ENCODE measurements around the gene APCDD1.
"Not testable (repeated sequence)": the region's sequence is repeated elsewhere in the genome, so short reads cannot be mapped to it uniquely, and the experiment has no call there.

APCDD1 gene

DNA sequence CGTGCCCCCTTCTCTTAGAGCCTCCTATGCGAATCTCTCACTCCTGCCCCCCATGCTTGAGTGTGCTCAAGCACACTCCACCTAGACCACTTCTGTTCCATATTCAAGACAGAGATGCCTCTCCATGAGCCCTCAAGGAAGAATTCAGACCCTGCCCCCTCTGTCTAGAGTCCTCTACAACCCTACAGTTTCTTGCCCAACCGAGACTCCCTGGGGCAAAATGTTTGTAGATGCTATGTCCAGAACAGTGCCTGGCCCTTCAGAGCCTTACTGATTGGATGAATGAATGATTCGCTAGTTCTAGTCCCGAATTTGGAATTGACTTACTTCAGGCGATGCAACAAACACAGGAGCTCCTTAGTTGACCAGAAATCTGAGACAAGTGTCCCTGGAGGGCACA is 8.7 kb downstream of the APCDD1 start:
- no peaks in the 10 kb centered on the region for H3K79me2 ChIP-seq (ENCODE audit: insufficient read depth, low read length)
- H3K27ac ChIP-seq (ENCODE audit: low read length), result no peak overlapping the region
- DNase-seq, result no peak
- no peak overlapping the region for H3K4me2 ChIP-seq (ENCODE audit: insufficient read depth, low read length)
- H4K20me1 ChIP-seq (ENCODE audit: insufficient read depth, low read length), result no peaks in the 10 kb centered on the region
- H3K9ac ChIP-seq (ENCODE audit: low read depth, low read length), result no peak overlapping the region
- no peaks in the 10 kb centered on the region for H3K4me1 ChIP-seq (ENCODE audit: insufficient read depth, low read length)
- no peaks in the 10 kb centered on the region for H3K36me3 ChIP-seq (ENCODE audit: insufficient read depth, low read length)
- H2AFZ ChIP-seq (ENCODE audit: low read depth, low read length), result no peak overlapping the region
- no peak for ATAC-seq (ENCODE audit: insufficient read depth, low read depth)
- peaks cover 2% of the 10 kb centered on the region for H3K27me3 ChIP-seq (ENCODE audit: insufficient read depth, low read length, poor library complexity)
- no peak for TF ChIP-seq EZH2 (IDR thresholded peaks at IDR 0.05; ENCODE audit: borderline replicate concordance, low read depth, low read length, severe bottlenecking)
- TF ChIP-seq, protein P1, sequence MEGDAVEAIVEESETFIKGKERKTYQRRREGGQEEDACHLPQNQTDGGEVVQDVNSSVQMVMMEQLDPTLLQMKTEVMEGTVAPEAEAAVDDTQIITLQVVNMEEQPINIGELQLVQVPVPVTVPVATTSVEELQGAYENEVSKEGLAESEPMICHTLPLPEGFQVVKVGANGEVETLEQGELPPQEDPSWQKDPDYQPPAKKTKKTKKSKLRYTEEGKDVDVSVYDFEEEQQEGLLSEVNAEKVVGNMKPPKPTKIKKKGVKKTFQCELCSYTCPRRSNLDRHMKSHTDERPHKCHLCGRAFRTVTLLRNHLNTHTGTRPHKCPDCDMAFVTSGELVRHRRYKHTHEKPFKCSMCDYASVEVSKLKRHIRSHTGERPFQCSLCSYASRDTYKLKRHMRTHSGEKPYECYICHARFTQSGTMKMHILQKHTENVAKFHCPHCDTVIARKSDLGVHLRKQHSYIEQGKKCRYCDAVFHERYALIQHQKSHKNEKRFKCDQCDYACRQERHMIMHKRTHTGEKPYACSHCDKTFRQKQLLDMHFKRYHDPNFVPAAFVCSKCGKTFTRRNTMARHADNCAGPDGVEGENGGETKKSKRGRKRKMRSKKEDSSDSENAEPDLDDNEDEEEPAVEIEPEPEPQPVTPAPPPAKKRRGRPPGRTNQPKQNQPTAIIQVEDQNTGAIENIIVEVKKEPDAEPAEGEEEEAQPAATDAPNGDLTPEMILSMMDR (IDR thresholded peaks at IDR 0.05; ENCODE audit: borderline replicate concordance, extremely low read depth, low read length, poor library complexity, severe bottlenecking), result no peak
- no peaks in the 10 kb centered on the region for H3K9me3 ChIP-seq (ENCODE audit: insufficient read depth, low read length, severe bottlenecking)
- H3K4me3 ChIP-seq (ENCODE audit: low read depth in 1 of 2, low read length in 2 of 2), result no peak overlapping the region

DNA sequence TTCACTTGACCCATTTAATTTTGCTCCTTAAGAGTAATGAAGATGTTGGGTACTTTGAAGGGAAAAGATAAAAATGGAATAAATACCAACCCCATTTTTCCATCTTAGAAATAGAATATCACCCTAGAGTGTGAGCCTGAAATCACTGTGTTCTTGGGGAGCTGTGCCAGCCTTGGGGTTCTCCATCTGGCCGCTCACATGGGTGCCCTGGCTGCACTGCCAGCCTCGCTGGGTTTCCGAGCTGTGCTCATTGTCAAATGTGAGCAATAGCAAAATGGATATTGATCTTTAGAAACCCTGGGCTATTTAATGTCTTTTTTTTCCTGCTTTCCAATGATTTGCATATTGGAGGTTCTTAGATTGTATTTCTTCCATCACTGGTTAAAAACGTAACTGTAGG is 9.3 kb downstream of the APCDD1 start:
- H3K4me3 ChIP-seq (ENCODE audit: low read depth in 1 of 2, low read length in 2 of 2), result no peak overlapping the region
- no peaks in the 10 kb centered on the region for H3K36me3 ChIP-seq (ENCODE audit: insufficient read depth, low read length)
- H3K27me3 ChIP-seq (ENCODE audit: insufficient read depth, low read length, poor library complexity), result no peaks in the 10 kb centered on the region
- H2AFZ ChIP-seq (ENCODE audit: low read depth, low read length), result no peak overlapping the region
- ATAC-seq (ENCODE audit: insufficient read depth, low read depth) (no peak), DNase-seq (no peak)
- no peaks in the 10 kb centered on the region for H4K20me1 ChIP-seq (ENCODE audit: insufficient read depth, low read length)
- H3K79me2 ChIP-seq (ENCODE audit: insufficient read depth, low read length), result no peaks in the 10 kb centered on the region
- no peak for TF ChIP-seq EZH2 (IDR thresholded peaks at IDR 0.05; ENCODE audit: borderline replicate concordance, low read depth, low read length, severe bottlenecking)
- TF ChIP-seq, protein P1 (IDR thresholded peaks at IDR 0.05; ENCODE audit: borderline replicate concordance, extremely low read depth, low read length, poor library complexity, severe bottlenecking), result no peak
- H3K27ac ChIP-seq (ENCODE audit: low read length), result no peak overlapping the region
- H3K4me1 ChIP-seq (ENCODE audit: insufficient read depth, low read length), result no peaks in the 10 kb centered on the region
- no peak overlapping the region for H3K9ac ChIP-seq (ENCODE audit: low read depth, low read length)
- H3K4me2 ChIP-seq (ENCODE audit: insufficient read depth, low read length), result no peak overlapping the region
- H3K9me3 ChIP-seq (ENCODE audit: insufficient read depth, low read length, severe bottlenecking), result no peaks in the 10 kb centered on the region

DNA sequence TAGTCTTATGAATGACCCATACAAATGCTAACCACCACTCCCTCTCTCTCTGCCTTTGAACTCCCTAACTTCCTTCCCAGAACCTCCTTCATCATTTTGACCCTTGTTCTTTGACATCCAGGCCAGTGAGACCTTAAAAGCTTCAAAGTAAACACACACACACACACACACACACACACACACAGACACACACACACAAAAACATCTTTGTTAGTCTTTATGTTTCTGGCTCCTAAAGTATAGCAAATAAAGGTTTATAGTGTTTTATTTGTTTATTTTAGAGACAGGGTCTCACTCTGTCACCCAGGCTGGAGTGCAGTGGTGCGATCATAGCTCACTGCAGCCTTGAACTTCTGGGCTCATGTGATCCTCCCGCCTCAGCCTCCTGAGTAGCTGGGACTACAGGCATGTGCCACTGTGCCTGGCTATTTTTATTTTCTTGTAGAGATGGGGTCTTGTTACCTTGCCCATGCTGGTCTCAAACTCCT is 9.8 kb downstream of the APCDD1 start:
- not testable (repeated sequence) for H3K4me2 ChIP-seq (ENCODE audit: insufficient read depth, low read length); H4K20me1 ChIP-seq (ENCODE audit: insufficient read depth, low read length); H3K4me1 ChIP-seq (ENCODE audit: insufficient read depth, low read length); DNase-seq; ATAC-seq (ENCODE audit: insufficient read depth, low read depth); H3K27ac ChIP-seq (ENCODE audit: low read length); H3K9me3 ChIP-seq (ENCODE audit: insufficient read depth, low read length, severe bottlenecking); H3K36me3 ChIP-seq (ENCODE audit: insufficient read depth, low read length); H2AFZ ChIP-seq (ENCODE audit: low read depth, low read length); H3K4me3 ChIP-seq (ENCODE audit: low read depth in 1 of 2, low read length in 2 of 2); H3K27me3 ChIP-seq (ENCODE audit: insufficient read depth, low read length, poor library complexity); H3K79me2 ChIP-seq (ENCODE audit: insufficient read depth, low read length); H3K9ac ChIP-seq (ENCODE audit: low read depth, low read length)

DNA sequence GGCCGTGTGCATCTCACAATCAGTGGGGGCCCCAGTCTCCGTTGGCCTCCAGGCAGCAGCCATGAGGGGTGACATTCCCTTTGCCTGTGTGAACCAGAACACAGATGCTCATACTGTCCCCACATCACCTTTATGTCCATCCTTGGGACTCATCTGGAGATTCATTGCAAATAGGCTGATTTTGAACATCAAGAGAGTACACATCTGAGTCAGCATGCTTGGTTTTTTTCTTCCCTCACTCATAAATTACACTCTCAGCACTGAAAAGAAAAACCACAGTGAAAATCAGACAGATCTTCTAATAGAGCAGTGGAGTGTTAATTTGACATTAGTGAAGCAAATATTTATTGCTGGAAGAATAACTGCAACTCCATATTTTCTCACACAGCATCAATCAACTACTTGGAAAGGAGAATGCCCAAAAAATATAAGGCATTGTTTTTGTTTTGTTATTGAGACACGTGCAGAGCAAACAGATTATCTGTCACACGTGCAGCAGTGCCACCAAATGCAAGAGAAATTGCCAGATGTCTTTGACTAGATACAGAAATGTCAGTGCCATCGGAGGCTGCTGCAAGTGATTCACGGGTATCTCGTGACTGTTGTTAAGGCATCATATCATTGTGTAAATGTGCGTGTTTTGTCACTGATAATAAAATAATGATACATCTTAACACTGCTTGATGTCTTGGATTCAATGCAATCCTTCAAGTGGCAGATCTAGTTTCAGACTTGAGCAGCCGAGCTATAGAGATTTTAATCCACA is 10.9 kb downstream of the APCDD1 start:
- H3K27me3 ChIP-seq (ENCODE audit: insufficient read depth, low read length, poor library complexity), result no peaks in the 10 kb centered on the region
- no peak overlapping the region for H3K4me3 ChIP-seq (ENCODE audit: low read depth in 1 of 2, low read length in 2 of 2)
- no peaks in the 10 kb centered on the region for H4K20me1 ChIP-seq (ENCODE audit: insufficient read depth, low read length)
- no peaks in the 10 kb centered on the region for H3K36me3 ChIP-seq (ENCODE audit: insufficient read depth, low read length)
- H3K9ac ChIP-seq (ENCODE audit: low read depth, low read length), result no peak overlapping the region
- H3K4me2 ChIP-seq (ENCODE audit: insufficient read depth, low read length), result no peak overlapping the region
- H3K4me1 ChIP-seq (ENCODE audit: insufficient read depth, low read length), result no peaks in the 10 kb centered on the region
- TF ChIP-seq EZH2 (IDR thresholded peaks at IDR 0.05; ENCODE audit: borderline replicate concordance, low read depth, low read length, severe bottlenecking), result no peak
- TF ChIP-seq, protein P1 (IDR thresholded peaks at IDR 0.05; ENCODE audit: borderline replicate concordance, extremely low read depth, low read length, poor library complexity, severe bottlenecking), result no peak
- no peaks in the 10 kb centered on the region for H3K79me2 ChIP-seq (ENCODE audit: insufficient read depth, low read length)
- no peak for DNase-seq
- H2AFZ ChIP-seq (ENCODE audit: low read depth, low read length), result no peak overlapping the region
- ATAC-seq (ENCODE audit: insufficient read depth, low read depth), result no peak
- no peaks in the 10 kb centered on the region for H3K9me3 ChIP-seq (ENCODE audit: insufficient read depth, low read length, severe bottlenecking)
- H3K27ac ChIP-seq (ENCODE audit: low read length), result no peak overlapping the region
